Stimulated activated CD4-positive, alpha-beta T cell treated with anti-CD3 and anti-CD28 coated beads, Interleukin-12 subunit alpha, Interleukin-12 subunit beta, amount 100 ng/mL, for 24 hours (primary cell): ENCODE measurements around the gene PDE3A.

ENCODE experiments used
- DNase-seq, 2 experiments: peaks; one replicate each; pipeline ENCODE4 v3.0.0-alpha.2; 2020; ENCODE audit warnings: low read depth in 2 of 2

The PDE3A gene

GRCh38 chr12:20701106-20701505 lies 332.8 kb downstream of the PDE3A start:
- no peak for DNase-seq

GRCh38 chr12:20704860-20705259 lies 336.5 kb downstream of the PDE3A start:
- no peak for DNase-seq

- no peak for DNase-seq
Measured at GRCh38 chr12:20711846-20712245, 343.5 kb downstream of the PDE3A start.

- no peak for DNase-seq
Measured at GRCh38 chr12:20716037-20716436, 347.7 kb downstream of the PDE3A start.

GRCh38 chr12:20716985-20717384 lies 348.6 kb downstream of the PDE3A start:
- DNase-seq: no peak

GRCh38 chr12:20718294-20718693 lies 350.0 kb downstream of the PDE3A start:
- no peak for DNase-seq

- no peak for DNase-seq
Measured at GRCh38 chr12:20722142-20722541, 353.8 kb downstream of the PDE3A start.

GRCh38 chr12:20731274-20731673 lies 362.9 kb downstream of the PDE3A start:
- no peak for DNase-seq
